Stimulated activated CD8-positive, alpha-beta memory T cell treated with anti-CD3 and anti-CD28 coated beads, Interleukin-15, amount 100 ng/mL, for 24 hours (primary cell): ENCODE measurements around the gene ZNFX1.
A peak's percentile ranks its signal among the peaks of the same experiment; 100 is the strongest.
"Not testable (repeated sequence)": the region's sequence is repeated elsewhere in the genome, so short reads cannot be mapped to it uniquely, and the experiment has no call there.

Experiments
- DNase-seq: peaks from one replicate; pipeline ENCODE4 v3.0.0-alpha.2; 2020; ENCODE audit warnings: low read depth

ZNFX1 gene

DNA sequence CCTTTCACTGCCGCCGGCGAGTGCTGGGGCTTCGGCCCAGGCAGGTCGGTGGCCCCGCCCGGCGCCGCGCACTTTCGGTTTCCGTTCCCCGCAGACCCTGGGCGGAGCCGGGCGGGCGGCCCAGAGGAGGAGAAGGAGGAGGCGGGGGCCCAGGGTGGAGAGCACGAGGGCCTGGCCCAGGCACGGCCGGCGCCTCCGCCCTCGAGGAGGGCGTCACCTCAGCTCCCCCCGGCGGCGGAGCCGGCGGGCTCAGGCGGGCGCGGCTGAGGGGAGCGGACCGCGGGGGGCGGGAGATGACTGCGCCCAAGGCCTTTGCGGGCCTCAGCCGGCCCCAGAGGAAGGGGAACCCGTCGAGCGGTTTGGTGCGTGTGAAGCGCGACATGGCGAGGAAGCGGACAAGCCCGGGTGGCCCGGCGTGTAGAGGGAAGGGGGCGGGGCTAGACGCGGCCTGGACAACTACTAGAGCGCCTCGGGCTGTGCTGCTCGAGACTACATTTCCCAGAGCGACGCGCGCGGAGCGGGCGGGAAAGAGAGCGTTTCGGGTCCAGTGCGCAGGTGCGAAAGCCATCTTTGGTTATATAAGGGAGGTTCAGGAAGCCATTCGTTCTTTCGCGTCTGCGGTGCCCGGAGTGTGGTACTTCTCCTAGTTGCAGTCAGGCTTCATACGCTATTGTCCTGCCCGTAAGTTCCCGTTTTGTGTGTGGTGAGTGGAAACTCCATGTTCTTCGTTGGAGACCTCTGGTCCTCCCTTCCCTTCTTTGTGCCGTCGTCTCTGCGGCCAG, at the start of gene ZNFX1:
TSS of gene ZNFX1 (minus strand) at position 22 of the 782 bp plus-strand sequence. CDS start 2,218 bp downstream, outside the sequence.
- DNase-seq = peak; percentile 91

DNA sequence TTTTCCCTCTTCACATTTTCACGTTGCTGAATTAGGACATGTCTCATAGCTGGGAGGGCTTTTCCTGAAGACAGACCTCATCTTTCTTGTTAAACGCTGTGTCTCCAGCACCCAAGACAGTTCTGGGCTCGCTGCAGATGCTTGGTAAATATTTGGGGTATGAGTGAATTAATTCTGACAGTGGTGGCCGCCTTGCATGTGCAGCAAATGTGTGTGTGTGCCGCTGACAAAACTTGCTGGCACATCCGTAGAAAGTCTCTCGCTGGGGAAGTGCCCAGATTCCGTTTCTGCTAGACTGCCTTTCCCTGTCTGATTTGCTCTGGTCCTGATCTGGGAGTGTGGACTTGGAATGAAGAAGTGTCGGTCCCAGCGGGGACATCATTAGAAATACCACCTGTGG, 48.2 kb upstream of the ZNFX1 start:
- DNase-seq = no peak

DNA sequence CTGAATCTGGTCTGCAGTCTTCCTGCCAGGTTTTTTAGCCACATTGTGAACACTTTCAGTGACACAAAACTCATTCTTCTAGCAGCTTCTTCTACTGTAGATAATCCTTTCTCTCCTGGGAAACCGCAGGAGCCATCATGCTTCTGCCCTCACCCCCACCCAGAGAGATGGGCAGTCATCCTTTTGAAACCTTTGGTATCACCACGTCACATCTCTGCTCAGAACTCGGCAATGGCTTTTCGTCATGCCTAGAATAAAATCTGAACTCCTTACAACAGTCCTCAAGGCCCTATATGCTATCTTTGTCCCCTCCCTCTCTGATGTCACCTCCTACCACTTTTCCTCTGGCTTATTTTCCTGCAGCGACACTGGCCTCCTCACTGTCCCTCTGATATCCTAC, 46.4 kb upstream of the ZNFX1 start:
- no peak for DNase-seq

DNA sequence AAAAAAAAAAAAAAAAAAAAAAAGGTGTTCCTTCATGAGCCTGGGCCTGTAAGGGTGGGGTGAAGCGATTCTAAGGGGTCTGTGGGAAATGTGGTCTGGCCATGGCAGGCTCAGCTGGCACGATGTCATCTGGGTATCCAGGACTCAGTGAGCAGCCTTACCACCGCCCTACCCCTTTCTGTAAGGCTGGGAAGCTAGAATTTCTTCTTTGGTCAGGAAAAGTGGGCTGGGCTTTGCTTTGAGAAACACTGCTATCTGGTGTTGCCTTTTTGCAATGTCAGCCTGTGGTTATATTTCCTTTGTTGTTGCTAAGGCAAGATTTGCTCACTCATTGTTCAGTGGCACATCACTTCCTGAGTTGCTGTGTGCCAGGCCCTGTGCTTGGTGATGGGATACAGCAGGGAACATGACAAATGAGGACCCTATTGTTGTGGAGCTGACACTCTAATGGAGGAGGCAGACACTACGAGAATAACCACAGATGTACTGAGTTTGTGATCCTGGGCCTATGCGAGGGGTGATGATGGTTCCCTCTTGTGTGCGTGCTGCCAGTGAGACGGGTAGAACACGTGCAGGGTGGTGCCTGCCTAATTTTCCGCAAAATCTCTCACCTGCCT, 45.9 kb upstream of the ZNFX1 start:
- no peak for DNase-seq

DNA sequence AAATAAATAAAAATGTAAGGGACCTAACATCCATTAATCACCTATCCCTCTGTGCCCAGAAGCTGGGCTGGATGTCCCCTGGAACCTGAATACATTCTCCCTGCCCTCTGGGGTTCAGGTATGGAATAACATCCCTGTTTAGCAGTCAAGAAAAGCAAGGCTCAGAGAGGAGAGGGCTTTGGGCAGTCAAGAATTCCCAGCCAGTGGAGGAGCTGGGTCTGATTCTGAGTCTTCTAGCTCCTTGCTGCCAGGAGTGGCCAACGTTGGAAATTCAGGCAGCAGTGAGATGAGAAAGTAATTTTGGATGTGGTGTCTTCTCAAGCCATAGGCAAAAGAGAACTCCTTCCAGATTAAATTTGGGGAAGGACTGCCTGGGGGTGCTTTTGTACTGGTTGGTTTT, 42.6 kb upstream of the ZNFX1 start:
- no peak for DNase-seq

DNA sequence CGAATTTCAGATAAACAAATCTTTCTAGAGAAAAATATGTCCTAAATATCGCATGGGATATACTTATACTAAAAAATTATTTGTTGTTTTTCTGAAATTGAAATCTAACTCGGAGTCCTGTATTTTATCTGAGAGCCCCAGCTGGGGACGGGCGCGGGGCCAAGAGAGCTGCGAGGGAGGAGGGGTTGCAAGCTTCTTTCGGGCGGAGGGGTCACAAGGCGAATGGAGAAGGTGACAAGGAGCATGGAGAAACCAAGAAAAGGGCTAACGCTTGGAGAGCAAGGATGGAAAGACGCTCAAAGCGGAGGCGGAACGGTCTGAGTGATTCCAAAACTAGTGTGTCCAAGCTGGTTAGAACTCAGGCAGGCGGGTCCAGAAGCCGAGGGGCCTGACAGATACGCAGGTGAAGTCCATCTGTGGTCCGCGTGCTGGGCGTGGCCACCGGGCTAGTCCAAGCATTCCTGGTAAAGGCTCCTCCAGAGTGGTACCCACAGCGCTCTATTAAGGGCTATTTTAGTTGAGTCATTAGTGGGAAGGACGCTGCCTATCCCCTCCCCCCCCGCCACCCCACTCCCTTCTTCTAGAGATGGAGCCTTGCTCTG, 41.5 kb upstream of the ZNFX1 start:
- no peak for DNase-seq

DNA sequence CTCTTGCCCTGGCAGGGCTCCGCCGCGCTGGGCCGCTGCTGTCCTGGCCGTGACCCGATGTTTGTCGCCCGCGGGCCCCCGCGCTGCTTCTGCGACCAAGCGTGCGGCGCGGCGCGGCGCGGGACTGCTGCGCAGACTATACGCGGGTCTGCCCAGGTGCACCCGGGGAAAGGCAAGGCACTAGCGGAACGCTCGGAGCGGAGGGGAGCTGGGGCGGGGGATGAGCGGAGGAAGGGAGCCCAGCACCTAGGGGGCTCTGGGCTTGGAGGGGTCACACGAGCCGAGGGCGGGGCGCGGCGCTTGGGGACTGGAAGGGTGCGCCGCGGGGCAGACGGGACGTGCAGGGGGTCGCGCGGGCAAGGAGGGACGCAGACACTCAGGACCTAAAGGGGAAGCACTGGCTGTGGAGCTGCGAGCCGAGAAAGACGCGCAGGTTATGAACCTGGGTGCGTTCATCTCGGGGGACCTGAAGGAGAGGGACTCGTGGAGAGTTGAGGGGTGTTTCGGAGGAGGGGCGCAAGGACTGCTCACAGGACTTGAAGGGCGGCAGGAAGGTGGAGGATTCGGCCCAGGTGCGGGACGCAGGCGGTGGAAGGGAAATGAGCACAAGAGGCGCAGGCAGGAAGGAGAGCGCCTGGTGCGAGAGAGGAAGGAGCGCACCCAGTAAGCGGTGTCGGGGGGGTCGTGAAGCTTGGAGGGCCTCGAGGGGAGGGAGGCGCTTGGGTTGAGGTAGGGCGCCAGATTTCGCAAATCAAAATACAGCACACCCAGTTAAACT, 40.8 kb upstream of the ZNFX1 start:
- DNase-seq = no peak

DNA sequence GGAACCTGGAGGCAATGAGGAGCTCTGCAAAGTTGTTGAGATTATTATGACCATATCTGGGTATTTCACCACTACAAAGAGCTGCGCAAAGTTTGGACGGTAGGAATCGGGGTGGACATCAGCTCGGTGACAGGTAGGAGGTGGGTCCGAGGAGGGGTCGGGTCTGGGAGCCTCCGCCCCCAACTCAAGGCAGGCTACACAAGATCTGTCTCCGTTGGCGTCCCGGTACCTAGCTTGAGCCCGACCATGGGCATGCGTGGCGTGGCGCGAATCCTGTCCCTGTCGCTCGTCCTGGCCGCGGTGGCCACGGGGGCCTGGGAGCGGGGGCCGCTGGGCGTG, 40.2 kb upstream of the ZNFX1 start:
- DNase-seq = no peak

DNA sequence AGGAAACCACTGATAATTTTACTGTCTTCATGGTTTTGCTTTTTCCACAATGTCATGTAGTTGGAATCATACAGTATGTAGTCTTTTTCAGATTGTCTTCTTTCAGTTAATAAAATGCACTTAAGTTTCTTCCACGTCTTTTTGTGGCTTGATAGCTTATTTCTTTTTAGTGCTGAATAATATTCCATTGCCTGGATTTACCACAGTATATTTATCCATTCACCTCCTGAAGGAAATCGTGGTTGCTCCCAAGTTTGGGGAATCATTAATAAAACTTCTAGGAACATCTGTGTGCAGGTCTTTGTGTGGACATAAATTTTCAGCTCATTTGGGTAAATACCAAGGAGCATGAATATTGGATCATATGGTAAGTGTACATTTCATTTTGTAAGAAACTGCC, 38.8 kb upstream of the ZNFX1 start:
- DNase-seq = no peak

DNA sequence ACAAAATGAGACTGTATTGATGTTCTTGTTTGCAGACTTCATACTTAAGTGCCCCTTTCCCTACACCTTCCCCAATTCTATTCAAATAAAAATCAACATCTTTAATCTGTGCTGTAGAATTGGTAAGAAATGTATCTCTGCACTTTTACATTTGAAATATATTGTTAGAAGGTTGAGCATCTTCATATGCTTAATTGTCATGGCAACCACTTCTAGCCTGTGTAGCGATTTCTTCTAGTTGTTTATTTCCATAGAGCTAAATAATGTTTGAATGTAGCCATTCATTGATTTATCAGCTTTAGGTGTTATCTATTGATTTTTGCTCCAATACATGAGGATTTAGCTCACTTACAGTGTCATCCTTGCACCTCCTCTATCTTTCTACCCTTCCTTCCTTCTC, 37.7 kb upstream of the ZNFX1 start:
- DNase-seq = no peak

DNA sequence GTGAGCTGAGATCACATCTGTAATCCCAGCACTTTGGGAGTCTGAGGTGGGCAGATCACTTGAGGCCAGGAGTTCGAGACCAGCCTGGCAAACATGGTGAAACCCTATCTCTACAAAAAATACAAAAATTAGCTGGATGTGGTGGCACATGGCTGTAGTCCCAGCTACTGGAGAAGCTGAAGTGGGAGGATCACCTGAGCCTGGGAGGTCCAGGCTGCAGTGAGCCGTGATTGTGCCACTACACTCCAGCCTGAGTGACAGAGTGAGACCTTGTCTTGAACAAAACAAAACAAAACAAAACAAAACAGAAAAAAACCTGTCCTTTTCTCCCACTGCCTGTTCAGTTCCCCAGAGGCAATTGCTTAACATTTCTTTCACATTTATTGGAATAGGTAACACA, 36.2 kb upstream of the ZNFX1 start:
- not testable (repeated sequence) for DNase-seq

DNA sequence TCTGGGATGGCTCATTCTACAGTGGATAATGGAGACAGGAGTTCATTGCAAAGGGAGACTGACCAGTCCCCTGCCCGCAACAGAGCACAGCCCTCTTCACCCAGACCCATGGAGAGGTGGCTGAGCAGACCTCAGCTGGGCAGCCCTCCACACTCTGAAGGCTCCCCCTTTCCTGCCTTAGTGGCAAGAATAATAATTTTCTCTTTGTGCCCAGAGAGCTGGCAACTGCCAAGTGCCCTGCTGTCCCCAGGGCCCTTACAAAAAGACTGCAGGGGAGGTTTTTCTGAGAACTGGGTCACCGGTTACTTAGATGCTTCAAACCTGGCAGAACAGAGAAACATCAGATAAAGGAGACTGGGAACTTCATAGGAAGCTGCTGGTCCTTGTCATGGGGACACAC, 35.4 kb upstream of the ZNFX1 start:
- no peak for DNase-seq

DNA sequence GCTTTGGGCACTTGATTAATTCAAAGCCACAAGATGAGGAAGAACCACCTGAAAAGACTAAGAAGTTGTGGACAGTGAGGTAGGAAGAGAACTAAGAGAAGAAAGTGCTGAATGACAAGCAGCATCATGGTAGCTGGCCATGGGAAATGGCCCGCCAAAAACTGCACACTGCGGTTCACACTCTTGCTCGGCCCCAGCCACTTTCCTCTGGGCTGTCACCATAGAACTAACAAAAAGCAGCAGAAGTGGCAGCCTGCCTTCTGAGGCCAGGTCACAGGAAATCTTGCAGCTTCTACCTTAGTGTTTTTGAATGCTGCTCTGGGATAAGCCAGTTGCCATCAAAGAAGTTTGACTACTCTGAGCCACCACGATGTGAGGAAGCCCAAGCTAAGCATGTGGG, 34.8 kb upstream of the ZNFX1 start:
- no peak for DNase-seq

DNA sequence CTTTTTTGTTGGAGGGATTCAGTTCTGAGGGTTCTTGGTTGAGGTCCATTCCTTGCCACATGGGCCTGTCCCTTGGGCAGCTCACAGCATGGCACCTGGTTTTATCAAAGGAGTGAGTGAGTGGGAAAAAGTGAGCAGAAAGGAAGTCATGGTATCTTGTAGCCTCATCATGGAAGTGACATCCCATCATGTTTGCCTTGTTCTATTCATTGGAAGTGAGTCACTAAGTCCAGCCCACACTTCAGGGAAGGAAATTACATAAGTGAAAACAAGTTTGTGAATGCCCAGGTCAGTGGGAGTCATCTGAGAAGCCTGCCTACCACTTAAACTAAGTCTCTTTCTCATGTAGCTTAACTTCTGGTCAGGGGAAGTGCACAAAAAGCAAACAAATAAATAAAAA, 32.8 kb upstream of the ZNFX1 start:
- DNase-seq = no peak

DNA sequence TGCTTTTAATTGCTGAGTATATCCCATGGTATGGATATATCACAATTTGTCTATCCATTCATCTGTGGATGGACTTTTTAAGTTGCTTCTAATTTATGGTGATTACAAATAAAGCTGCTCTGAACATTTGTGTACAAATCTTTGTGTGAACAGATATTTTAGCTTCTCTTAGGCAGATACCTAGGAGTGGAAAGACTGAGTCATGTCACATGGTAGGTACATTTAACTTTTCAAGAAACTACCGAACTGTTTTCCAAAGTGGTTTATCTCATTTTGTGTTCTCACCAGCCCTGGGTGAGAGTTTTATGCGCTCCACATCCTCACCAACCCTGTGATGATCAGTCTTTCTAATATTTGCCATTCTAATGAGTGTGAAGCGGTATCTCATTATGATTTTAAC, 31.0 kb upstream of the ZNFX1 start:
- no peak for DNase-seq

DNA sequence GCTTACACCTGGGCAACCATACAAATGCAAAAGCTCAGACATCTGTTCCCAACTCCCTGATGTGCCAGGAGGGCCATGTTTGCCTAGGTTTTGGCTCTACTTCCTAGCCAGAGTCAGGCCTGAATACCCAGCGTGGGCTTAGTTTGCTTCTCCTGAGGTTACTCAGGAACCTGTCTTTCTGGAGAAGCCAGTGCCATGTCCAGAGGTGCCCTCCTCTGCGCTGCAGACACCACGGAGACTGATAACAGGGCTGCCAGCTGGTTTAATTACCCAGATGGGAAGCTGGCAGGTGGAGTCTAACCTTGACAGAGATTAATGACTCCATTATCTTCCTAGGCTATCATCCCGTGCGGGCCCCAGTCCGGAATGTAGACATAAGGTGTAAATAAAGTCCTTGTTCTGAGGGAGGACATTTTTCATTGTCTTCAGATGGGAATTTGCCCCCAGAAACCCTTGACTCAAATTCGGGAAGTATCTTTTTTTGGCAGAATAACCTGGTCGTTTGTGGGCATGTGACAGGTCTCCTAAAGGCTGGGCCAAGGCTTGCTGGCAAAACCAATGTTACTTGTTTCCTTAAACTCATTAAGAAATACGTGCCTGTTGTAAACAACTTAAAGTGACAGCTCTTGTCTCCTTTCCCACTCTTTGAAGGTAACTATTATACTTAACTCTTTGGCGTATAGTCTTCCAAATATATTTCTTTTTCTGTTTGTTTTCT, 29.2 kb upstream of the ZNFX1 start:
- DNase-seq = no peak

DNA sequence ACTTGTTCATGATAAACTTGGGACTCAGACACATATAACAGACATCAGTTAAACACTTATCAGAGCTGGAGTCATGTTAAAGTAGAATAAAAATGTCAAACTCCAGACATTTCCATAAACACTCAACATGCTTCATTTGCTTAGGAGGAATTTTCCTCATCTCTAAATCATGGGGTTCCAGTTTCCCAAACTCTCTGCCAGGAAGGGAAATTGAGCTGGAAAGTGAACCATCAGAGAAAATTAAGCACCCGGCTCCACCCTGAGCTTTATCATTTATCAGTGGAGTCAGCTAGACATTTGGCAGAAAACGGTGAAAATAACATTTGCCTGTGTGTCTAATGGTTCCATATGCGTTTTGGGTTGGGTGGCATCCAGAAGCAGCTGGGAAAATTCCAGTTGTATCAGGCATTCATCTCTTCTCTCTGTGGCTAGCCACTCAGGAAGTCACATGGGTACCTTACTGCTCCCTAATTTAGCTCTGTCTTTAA, 25.3 kb upstream of the ZNFX1 start:
- no peak for DNase-seq

DNA sequence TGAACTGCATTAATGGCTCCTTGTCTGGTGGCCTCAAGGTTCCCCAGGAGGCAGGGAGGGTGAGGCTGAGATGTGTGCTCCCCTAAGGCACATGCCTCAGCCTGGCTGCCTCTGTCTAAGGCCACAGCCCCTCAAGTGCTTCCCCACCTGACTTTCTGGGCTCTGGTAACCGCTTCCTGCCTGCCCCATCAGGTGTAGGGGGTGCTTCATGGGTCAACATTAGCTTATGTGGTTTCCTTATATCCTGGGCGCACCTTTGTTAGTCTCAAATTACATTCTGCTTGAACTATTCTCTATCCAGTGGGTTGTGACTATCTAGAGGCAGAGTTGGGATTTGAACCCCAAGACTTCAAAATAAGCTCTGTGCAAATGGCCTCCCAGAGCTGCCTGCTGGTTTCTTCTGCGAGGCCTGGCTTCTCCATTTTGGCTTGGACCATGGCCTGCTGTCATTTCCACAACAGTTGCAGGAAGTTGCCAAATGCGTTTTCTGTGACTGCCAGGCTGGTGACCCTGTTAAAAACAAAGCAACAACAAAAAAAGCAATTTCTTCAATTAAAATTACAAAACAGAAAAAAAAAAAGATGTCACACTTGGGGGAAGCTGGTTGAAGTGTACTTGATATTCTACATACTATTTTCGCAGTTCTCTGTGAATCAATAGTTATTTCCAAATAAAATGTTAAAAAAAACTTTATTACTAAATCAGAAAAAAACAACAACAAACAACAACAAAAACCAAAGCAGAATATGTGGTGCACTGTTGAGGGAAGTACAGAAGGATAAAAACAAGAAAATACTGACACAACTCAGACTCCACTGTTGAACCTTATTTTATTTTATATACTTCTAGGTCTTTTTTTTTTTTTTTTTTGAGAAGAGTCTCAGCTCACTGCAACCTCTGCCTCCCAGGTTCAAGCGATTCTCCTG, 20.0 kb upstream of the ZNFX1 start:
- DNase-seq = no peak

DNA sequence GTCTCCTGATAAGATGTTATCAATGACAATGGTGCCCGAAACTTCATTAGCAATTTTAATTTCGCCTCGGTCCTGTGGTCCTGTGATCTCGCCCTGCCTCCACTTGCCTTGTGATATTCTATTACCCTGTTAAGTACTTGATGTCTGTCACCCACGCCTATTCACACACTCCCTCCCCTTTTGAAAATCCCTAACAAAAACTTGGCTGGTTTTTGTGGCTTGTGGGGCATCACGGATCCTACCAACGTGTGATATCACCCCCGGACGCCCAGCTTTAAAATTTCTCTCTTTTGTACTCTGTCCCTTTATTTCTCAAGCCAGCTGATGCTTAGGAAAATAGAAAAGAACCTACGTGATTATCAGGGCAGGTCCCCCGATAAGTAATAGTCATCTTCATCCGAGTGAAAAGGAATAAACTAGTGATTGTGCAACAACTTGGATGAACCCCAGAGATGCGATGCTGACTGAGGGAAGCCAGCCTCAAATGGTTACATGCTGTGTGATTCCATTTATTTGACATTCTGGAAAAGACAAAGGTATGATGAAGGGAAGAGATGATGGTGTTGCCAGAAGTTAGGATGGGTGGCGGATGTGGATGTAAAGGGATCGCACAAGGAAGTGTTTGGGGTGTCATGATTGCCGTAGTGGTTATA, 16.3 kb upstream of the ZNFX1 start:
- not testable (repeated sequence) for DNase-seq

DNA sequence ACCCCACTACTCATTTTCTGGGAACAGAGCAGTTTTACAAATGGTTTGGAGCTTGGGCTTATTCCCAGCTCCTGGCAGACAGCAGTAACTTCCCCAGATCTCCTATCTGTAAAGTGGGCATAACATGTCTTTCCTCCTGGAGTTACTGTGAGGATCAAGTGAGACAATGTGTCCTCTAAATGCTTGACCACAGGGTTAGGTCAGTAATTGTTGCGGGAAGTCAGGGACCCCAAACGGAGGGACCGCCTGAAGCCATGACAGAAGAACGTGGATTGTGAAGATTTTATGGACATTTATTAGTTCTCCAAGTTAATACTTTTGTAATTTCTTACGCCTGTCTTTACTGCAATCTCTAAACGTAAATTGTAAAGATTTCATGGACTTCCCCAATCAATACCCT, 15.3 kb upstream of the ZNFX1 start:
- no peak for DNase-seq
